ENCODE measurements around the gene GSK3B. TPM values are rescaled to one million over a fixed set of nuclear protein-coding genes. Genes with fewer than 3 reads are reported as not detected.

The GSK3B gene
- total RNA-seq, 1 experiment from 2014 or later = 56.6 TPM

DNA sequence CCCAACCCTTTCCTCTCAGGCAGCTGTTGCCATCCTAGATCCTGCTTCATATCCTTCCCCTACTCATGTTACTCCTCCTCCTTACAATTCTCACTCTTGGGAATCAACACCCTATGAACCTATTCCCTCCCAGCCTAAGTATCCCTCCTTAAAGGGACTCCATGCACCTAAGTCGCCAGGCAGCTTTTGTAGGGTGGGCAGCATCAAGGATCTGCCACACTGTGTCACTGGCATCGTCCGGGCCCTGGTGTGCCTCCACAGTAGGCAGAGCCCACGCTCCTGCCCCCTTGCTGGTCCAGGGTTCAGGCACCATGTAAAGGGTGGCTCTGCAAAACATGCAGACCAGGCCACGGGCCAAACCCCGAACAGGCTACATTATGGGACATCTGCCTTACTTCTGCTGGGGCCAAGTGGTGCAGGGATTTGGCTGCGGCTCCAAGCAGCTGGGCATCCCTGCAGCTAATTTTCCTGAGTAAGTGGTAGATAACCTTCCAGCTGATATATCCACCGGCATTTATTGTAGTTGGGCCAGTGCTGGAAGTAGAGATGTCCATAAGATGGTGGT, 53.4 kb downstream of the GSK3B start:
- POLR2A ChIA-PET (ENCODE audit: low non-redundant PET) = no interaction called here
- no peaks in the 10 kb centered on the region for H3K27me3 ChIP-seq (replicated peaks; ENCODE audit: insufficient read depth, low read depth, low read length, poor library complexity)
- H3K9me3 ChIP-seq (ENCODE audit: low read depth, low read length, poor library complexity, severe bottlenecking) = peaks cover 46% of the 10 kb centered on the region
- H3K4me1 ChIP-seq (ENCODE audit: insufficient read depth, low read length, poor library complexity, severe bottlenecking) = peaks cover 7% of the 10 kb centered on the region
- no TSS peak for BruUV-seq (replicated peaks)
- H3K36me3 ChIP-seq (ENCODE audit: insufficient read depth, low read length, poor library complexity, severe bottlenecking) = peaks cover 3% of the 10 kb centered on the region
- no peak overlapping the region for H3K27ac ChIP-seq (ENCODE audit: low read depth, low read length, poor library complexity, severe bottlenecking)
- CTCF ChIA-PET = no interaction called here
- DNase-seq (ENCODE audit: low spot score) = no peak
- no peak overlapping the region for H3K4me3 ChIP-seq (ENCODE audit: low read depth, low read length, poor library complexity, severe bottlenecking)
- TF ChIP-seq EZH2 (IDR thresholded peaks at IDR 0.05; ENCODE audit: borderline replicate concordance, low read depth, low read length, poor library complexity, severe bottlenecking) = no peak
- TF ChIP-seq, protein P1, sequence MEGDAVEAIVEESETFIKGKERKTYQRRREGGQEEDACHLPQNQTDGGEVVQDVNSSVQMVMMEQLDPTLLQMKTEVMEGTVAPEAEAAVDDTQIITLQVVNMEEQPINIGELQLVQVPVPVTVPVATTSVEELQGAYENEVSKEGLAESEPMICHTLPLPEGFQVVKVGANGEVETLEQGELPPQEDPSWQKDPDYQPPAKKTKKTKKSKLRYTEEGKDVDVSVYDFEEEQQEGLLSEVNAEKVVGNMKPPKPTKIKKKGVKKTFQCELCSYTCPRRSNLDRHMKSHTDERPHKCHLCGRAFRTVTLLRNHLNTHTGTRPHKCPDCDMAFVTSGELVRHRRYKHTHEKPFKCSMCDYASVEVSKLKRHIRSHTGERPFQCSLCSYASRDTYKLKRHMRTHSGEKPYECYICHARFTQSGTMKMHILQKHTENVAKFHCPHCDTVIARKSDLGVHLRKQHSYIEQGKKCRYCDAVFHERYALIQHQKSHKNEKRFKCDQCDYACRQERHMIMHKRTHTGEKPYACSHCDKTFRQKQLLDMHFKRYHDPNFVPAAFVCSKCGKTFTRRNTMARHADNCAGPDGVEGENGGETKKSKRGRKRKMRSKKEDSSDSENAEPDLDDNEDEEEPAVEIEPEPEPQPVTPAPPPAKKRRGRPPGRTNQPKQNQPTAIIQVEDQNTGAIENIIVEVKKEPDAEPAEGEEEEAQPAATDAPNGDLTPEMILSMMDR (conservative IDR thresholded peaks at IDR 0.05; ENCODE audit: low read depth, low read length) = no peak
- intact Hi-C loops (cut with micrococcal nuclease; ENCODE audit: unreplicated experiment) = no loop called here

DNA sequence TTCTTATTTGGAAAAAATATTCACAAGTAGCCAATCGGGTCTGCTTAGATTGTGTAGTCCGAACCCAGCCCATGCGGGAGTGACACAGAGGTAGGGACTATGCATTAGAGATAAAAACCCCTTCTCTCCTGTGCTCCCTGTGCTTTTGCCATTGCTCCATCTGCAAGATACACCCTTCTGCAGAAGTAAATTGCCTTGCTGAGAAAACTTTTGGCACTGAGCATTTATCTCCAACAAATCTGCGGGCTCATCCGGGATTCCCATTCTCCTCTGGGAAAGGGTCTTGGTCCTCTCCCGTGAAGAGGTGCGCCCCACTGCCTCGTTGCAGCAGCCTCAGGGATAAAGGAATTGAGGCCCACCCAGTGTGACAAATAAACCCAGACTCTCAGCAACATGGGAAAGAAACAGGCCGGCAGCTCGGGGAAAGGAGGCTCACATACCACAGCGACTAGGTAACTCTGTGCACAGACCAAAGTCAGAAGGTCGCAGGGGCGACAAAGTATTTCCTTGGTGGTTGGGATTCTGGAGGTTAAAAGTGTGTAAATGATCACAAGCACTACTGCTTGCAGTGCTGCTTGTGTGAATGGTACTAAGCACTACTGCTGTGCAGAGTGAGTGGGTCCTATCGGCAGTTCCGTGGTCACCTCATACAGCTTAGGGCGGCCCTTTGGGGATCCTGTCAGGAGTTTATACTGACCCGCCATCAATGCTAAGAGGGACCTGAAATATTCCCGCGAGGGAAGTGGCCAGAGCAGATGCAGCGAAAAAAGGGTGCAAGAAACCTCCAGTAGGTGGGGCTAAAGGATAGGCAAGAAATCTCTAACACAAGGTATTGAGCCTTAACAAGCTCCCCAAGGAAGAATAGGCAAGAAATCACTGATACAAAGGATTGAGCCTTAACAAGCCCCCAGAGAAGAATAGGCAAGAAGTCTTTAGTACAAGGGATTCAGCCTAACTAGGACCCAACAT, 54.3 kb downstream of the GSK3B start:
- ChIA-PET CTCF (no interaction called here), POLR2A (ENCODE audit: low non-redundant PET) (no interaction called here)
- intact Hi-C loops (cut with micrococcal nuclease; ENCODE audit: unreplicated experiment) = no loop called here
- Histone ChIP-seq H3K9me3 (ENCODE audit: low read depth, low read length, poor library complexity, severe bottlenecking) (peaks cover 36% of the 10 kb centered on the region), H3K4me1 (ENCODE audit: insufficient read depth, low read length, poor library complexity, severe bottlenecking) (peaks cover 7% of the 10 kb centered on the region), H3K27ac (ENCODE audit: low read depth, low read length, poor library complexity, severe bottlenecking) (no peak overlapping the region), H3K4me3 (ENCODE audit: low read depth, low read length, poor library complexity, severe bottlenecking) (no peak overlapping the region), H3K36me3 (ENCODE audit: insufficient read depth, low read length, poor library complexity, severe bottlenecking) (peaks cover 3% of the 10 kb centered on the region), H3K27me3 (replicated peaks; ENCODE audit: insufficient read depth, low read depth, low read length, poor library complexity) (no peaks in the 10 kb centered on the region)
- DNase-seq (ENCODE audit: low spot score) = no peak
- TF ChIP-seq, protein P1 (conservative IDR thresholded peaks at IDR 0.05; ENCODE audit: low read depth, low read length) = no peak; the same call in 1 of the 2 replicates
- TF ChIP-seq EZH2 (IDR thresholded peaks at IDR 0.05; ENCODE audit: borderline replicate concordance, low read depth, low read length, poor library complexity, severe bottlenecking) = no peak
- no TSS peak for BruUV-seq (replicated peaks)

DNA sequence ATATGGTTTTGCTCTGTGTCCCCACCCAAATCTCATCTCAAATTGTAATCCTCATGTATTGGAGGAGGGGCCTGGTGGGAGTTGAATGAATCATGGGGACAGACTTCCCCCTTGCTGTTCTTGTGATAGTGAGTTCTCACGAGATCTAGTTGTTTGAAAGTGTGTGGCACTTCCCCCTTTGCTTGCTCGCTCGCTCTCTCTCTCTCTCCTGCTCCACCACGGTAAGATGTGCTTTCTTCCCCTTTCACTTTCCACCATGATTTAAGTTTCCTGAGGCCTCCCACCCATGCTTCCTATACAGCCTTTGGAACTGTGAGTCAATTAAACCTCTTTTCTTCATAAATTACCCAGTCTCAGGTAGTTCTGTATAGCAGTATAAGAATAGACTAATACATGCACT, 60.7 kb downstream of the GSK3B start:
- Histone ChIP-seq H3K4me1 (ENCODE audit: insufficient read depth, low read length, poor library complexity, severe bottlenecking) (peaks cover 12% of the 10 kb centered on the region), H3K9me3 (ENCODE audit: low read depth, low read length, poor library complexity, severe bottlenecking) (no peaks in the 10 kb centered on the region), H3K4me3 (ENCODE audit: low read depth, low read length, poor library complexity, severe bottlenecking) (no peak overlapping the region), H3K36me3 (ENCODE audit: insufficient read depth, low read length, poor library complexity, severe bottlenecking) (no peaks in the 10 kb centered on the region), H3K27ac (ENCODE audit: low read depth, low read length, poor library complexity, severe bottlenecking) (no peak overlapping the region), H3K27me3 (replicated peaks; ENCODE audit: insufficient read depth, low read depth, low read length, poor library complexity) (no peaks in the 10 kb centered on the region)
- no peak for TF ChIP-seq EZH2 (IDR thresholded peaks at IDR 0.05; ENCODE audit: borderline replicate concordance, low read depth, low read length, poor library complexity, severe bottlenecking)
- TF ChIP-seq, protein P1 (conservative IDR thresholded peaks at IDR 0.05; ENCODE audit: low read depth, low read length) = no peak
- BruUV-seq (replicated peaks) = no TSS peak
- no peak for DNase-seq (ENCODE audit: low spot score)
- intact Hi-C loops (cut with micrococcal nuclease; ENCODE audit: unreplicated experiment) = no loop called here
- CTCF ChIA-PET = no interaction called here
- POLR2A ChIA-PET (ENCODE audit: low non-redundant PET) = no interaction called here
